HG02678 (cell line): Measurements from ENCODE around the gene PIGU.
A peak's percentile ranks its signal among the peaks of the same experiment; 100 is the strongest.
"Not testable (repeated sequence)": the region's sequence is repeated elsewhere in the genome, so short reads cannot be mapped to it uniquely, and the experiment has no call there.

Experiments used
- ATAC-seq: cut with Tn5 transposase; IDR thresholded peaks from one replicate; pipeline ENCODE4 v1.9.1; 2021; ENCODE audit warnings: mild to moderate bottlenecking, moderate library complexity; ENCODE audit not compliant: unreplicated experiment

Gene PIGU

GRCh38 chr20:34516247-34517113 is 160.4 kb downstream of the PIGU start, which contains the start of gene DYNLRB1:
TSS of gene DYNLRB1 (plus strand) at chr20:34516422. CDS start at chr20:34516459, 37 bp downstream.
- ATAC-seq, result peak; percentile 70

DNA sequence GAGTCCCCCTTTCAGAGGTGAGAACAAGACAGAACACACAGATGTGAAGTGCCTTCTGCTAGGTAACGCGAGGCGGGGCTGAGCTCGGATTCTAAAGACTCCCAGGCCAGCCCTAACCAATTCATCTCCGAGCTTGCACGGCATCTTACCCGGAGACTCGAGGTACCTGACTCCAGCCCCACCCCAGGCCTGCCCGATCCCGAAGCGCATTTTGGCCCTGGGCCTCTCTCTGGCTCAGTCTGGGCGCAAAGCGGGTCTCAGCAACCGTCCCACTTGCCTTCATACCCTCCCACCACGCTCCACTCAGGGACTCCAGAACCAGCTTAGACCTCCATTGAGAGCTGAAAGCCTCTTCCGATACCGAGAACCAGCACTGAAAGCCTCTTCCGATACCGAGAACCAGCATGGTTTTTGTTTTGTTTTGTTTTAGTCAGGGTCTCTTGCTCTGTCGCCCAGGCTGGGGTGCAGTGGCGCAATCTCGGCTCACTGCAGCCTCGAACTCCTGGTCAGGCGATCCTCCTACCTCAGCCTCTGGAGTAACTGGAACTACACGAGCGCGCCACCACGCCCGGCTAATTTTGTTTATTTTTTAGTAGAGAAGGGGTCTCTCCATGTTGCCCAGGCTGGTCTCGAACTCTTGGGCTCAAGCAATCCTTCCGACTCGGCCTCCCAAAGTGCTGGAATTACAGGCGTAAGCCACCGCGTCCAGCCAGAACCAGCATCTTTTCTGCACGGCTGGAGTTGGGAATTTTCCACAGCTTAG is 161.2 kb downstream of the PIGU start:
- peak; percentile 46 for ATAC-seq

- ATAC-seq, result no peak
These were observed 161.9 kb downstream of the PIGU start for GRCh38 chr20:34514897-34515483.

GRCh38 chr20:34514034-34514433 is 162.9 kb downstream of the PIGU start:
- not testable (repeated sequence) for ATAC-seq

DNA sequence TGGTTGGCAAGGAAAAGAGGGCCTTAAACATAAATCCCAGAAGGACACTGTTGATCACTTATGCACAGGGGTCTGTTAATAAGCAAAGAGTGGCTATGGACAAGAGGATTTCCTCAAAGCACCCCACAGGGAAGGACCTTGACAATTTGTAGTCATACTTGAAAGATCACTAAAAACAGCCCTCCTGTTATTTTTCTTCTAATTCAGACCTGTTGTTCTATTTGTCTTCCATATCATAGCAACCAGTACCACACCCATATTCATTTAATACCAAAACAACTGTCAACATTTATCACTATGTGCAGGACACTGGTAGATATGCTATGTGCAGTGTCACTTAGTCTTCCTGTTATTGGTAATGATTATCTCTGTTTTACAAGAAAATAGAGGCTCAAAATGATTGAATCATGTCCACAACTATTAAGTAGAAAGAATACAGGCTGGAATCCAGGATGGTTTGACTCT is 163.9 kb downstream of the PIGU start:
- no peak for ATAC-seq

- no peak for ATAC-seq
These were observed 164.5 kb downstream of the PIGU start for GRCh38 chr20:34512266-34512954.

GRCh38 chr20:34511891-34512265 is 165.0 kb downstream of the PIGU start:
- no peak for ATAC-seq

- no peak for ATAC-seq
These were observed 166.3 kb downstream of the PIGU start for GRCh38 chr20:34510575-34510974.
